Measurements from ENCODE around the gene PIMREG. TPM values are rescaled to one million over a fixed set of nuclear protein-coding genes. Genes with fewer than 3 reads are reported as not detected.

PIMREG gene
- polyA plus RNA-seq, 2 of the 4 experiments (the other 2 are of a cell fraction), result 26.3 to 28.9 TPM

GRCh38 chr17:6453279-6454024 is 9.2 kb downstream of the PIMREG start:
- peak in 1 of 2 experiments; percentile 6; a peak in 1 of 6 replicates for ATAC-seq
- DNase-seq (ENCODE audit: low read depth in 1 of 2, low spot score in 1 of 2), result no peak
- FAIRE-seq, result no peak
- WGBS (ENCODE audit: missing lambda C conversion rate), result 80% methylated on average over 12 of the region's 14 CpGs
- CTCF ChIA-PET, result interaction anchor here (1.0 to 3.4 kb wide), 5 partner anchors 16 to 62 kb away, joined by 3 to 25 read pairs (median 5); no protein-coding TSS in a partner anchor
- H3K27ac ChIP-seq, result no peak overlapping the region
- TF ChIP-seq ZFP36 (IDR thresholded peaks at IDR 0.05; ENCODE audit: borderline replicate concordance, partially characterized antibody), result no peak
- no peak for TF ChIP-seq RNF2 (IDR thresholded peaks at IDR 0.05; ENCODE audit: borderline replicate concordance, low read depth)
- TF ChIP-seq, protein P1, sequence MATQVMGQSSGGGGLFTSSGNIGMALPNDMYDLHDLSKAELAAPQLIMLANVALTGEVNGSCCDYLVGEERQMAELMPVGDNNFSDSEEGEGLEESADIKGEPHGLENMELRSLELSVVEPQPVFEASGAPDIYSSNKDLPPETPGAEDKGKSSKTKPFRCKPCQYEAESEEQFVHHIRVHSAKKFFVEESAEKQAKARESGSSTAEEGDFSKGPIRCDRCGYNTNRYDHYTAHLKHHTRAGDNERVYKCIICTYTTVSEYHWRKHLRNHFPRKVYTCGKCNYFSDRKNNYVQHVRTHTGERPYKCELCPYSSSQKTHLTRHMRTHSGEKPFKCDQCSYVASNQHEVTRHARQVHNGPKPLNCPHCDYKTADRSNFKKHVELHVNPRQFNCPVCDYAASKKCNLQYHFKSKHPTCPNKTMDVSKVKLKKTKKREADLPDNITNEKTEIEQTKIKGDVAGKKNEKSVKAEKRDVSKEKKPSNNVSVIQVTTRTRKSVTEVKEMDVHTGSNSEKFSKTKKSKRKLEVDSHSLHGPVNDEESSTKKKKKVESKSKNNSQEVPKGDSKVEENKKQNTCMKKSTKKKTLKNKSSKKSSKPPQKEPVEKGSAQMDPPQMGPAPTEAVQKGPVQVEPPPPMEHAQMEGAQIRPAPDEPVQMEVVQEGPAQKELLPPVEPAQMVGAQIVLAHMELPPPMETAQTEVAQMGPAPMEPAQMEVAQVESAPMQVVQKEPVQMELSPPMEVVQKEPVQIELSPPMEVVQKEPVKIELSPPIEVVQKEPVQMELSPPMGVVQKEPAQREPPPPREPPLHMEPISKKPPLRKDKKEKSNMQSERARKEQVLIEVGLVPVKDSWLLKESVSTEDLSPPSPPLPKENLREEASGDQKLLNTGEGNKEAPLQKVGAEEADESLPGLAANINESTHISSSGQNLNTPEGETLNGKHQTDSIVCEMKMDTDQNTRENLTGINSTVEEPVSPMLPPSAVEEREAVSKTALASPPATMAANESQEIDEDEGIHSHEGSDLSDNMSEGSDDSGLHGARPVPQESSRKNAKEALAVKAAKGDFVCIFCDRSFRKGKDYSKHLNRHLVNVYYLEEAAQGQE (IDR thresholded peaks at IDR 0.05), result no peak
- no peak for TF ChIP-seq TFCP2L1 (CRISPR knock-in tag; IDR thresholded peaks at IDR 0.05)
- TF ChIP-seq POLR2A (IDR thresholded peaks at IDR 0.05; ENCODE audit: low read length), result no peak
- H3K4me3 ChIP-seq, result no peak overlapping the region
- H3K4me1 ChIP-seq, result peaks cover 18% of the 10 kb centered on the region
- no peak overlapping the region for H3K4me2 ChIP-seq
- POLR2A ChIA-PET, result no interaction called here
- H3K9me3 ChIP-seq, result no peaks in the 10 kb centered on the region

DNA sequence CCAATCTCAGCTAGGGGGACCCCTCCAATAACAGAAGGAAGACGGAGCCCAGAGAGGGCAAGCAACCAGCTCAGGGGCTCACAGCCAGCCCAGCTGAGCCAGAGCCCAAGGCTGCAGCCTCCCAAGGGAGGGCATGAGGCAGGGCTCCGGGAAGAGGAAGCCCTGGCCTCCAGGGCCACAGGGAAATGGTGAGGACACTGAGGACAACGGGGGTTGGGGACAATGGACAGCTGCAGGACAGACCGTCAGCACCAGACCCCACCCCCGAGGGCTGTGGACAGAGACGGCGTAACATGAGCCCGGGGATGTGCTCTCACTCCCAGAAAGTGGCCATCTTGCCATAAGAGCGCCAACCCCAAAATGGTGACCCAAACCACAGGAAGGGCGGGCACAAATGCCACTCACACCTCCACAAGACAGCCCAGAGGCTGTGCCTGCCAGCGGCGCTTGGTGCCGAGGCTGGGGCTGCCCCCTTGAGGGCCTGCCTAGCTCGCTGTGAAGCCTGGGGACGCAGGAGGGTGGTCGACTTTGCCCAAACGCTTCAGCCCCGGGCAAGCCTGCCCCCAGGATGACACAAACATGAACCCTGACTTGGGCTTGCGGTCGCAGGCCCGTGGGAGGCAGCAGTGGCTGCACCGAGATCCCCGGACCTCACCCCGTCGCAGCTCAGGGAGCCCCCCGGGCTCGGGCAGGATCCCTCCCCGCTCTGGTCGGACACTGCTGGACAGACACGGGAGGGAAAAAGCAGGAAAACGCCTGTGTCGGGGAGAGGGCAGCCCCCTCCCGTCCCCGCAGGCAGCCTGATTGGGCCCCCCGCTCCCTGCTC is 10.5 kb downstream of the PIMREG start:
- no peak overlapping the region for H3K27ac ChIP-seq
- DNase-seq (ENCODE audit: low read depth in 1 of 2, low spot score in 1 of 2) (no peak), FAIRE-seq (no peak), ATAC-seq (no peak)
- no peak overlapping the region for H3K4me2 ChIP-seq
- 81% methylated on average over 29 of the region's 35 CpGs for WGBS (ENCODE audit: missing lambda C conversion rate)
- H3K4me1 ChIP-seq, result peaks cover 18% of the 10 kb centered on the region
- H3K9me3 ChIP-seq, result no peaks in the 10 kb centered on the region
- POLR2A ChIA-PET, result no interaction called here
- CTCF ChIA-PET, result interaction anchor here (1.0 to 3.4 kb wide), 6 partner anchors 14 to 212 kb away, joined by 3 to 25 read pairs (median 6); no protein-coding TSS in a partner anchor
- TF ChIP-seq CHD2 (IDR thresholded peaks at IDR 0.05; ENCODE audit: low read length, partially characterized antibody), result no peak
- TF ChIP-seq CBX2 (IDR thresholded peaks at IDR 0.05; ENCODE audit: borderline replicate concordance, low read depth), result no peak
- no peak for TF ChIP-seq USF2 (IDR thresholded peaks at IDR 0.05)
- TF ChIP-seq JUN (IDR thresholded peaks at IDR 0.05), result no peak
- TF ChIP-seq, protein P2, sequence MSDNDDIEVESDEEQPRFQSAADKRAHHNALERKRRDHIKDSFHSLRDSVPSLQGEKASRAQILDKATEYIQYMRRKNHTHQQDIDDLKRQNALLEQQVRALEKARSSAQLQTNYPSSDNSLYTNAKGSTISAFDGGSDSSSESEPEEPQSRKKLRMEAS (IDR thresholded peaks at IDR 0.05), result no peak
- TF ChIP-seq, protein P3, sequence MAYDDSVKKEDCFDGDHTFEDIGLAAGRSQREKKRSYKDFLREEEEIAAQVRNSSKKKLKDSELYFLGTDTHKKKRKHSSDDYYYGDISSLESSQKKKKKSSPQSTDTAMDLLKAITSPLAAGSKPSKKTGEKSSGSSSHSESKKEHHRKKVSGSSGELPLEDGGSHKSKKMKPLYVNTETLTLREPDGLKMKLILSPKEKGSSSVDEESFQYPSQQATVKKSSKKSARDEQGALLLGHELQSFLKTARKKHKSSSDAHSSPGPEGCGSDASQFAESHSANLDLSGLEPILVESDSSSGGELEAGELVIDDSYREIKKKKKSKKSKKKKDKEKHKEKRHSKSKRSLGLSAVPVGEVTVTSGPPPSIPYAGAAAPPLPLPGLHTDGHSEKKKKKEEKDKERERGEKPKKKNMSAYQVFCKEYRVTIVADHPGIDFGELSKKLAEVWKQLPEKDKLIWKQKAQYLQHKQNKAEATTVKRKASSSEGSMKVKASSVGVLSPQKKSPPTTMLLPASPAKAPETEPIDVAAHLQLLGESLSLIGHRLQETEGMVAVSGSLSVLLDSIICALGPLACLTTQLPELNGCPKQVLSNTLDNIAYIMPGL (CRISPR knock-in tag; IDR thresholded peaks at IDR 0.05; ENCODE audit: borderline replicate concordance), result no peak
- TF ChIP-seq GATA3 (IDR thresholded peaks at IDR 0.05; ENCODE audit: borderline replicate concordance), result no peak
- no peak for TF ChIP-seq CBX8 (IDR thresholded peaks at IDR 0.05)
- TF ChIP-seq SMC3 (IDR thresholded peaks at IDR 0.05), result no peak
- no peak for TF ChIP-seq PHF8 (IDR thresholded peaks at IDR 0.05; ENCODE audit: borderline replicate concordance, low read depth)
- TF ChIP-seq PBX3 (IDR thresholded peaks at IDR 0.05), result no peak
- no peak for TF ChIP-seq ZC3H11A (IDR thresholded peaks at IDR 0.05)
- no peak for TF ChIP-seq TP53 (CRISPR knock-in tag; IDR thresholded peaks at IDR 0.05)
- TF ChIP-seq RARB (CRISPR knock-in tag; IDR thresholded peaks at IDR 0.05), result no peak
- TF ChIP-seq TFCP2L1 (CRISPR knock-in tag; IDR thresholded peaks at IDR 0.05), result no peak
- TF ChIP-seq POLR2AphosphoS2 (conservative IDR thresholded peaks at IDR 0.05; ENCODE audit: low read length), result no peak
- H3K4me3 ChIP-seq, result no peak overlapping the region

Measured in A549 (cell line).